PC-3 (cell line): ENCODE results near the gene EPHB2.

Experiments
- EZH2 ChIP-seq: fragments of 300-600 bp; sonication (generic); IDR thresholded peaks from one replicate; pipeline ENCODE4 v1.6.1; 2017; ENCODE audit warnings: antibody characterized with exemption, mild to moderate bottlenecking, low read length; ENCODE audit not compliant: unreplicated experiment
- EZH2phosphoT487 ChIP-seq: fragments of 300-600 bp; sonication (generic); IDR thresholded peaks from 2 replicates; pipeline ENCODE4 v1.6.1; 2018; ENCODE audit warnings: mild to moderate bottlenecking, antibody characterized with exemption, low read length, borderline replicate concordance
- TF ChIP-seq, protein P1 (sequence below): fragments of 300-600 bp; sonication (generic); conservative IDR thresholded peaks from 2 replicates; pipeline ENCODE4 v1.5.1; 2017; ENCODE audit warnings: antibody characterized with exemption, low read depth, mild to moderate bottlenecking, low read length

DNA sequence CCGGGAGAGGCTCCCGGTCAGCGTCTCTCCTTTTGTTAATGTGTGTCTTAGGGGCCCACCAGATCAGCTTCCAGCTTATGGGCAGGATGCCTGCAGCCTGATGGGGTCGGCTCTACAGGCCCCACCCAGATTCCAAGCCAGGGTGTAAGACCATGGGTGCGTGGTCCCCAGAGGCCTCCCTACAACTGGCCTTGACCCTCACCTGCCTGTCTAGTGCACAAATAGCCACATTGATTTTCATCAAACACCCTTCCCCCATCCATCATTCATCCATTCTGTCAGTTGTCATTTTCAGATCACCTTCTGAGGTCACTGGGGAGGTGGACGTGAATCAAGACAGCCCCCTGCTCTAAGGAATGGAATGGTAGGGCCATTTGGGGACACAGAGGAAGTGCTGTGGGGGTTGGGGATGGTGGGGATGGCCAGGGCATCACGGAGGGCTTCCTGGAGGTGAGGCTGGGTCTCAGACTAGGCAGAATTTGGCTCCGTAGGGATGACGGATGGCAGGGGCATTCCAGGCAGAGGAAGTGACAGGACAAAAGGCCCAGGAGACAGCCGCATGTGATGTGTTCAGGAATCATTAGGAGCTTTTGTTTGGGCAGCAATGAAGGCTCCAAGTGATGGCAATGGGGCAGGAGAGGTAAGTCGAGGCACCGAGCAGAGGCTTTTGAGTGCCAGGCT is 118.8 kb downstream of the EPHB2 start:
- TF ChIP-seq EZH2 (no peak), EZH2phosphoT487 (no peak)
- TF ChIP-seq, protein P1, sequence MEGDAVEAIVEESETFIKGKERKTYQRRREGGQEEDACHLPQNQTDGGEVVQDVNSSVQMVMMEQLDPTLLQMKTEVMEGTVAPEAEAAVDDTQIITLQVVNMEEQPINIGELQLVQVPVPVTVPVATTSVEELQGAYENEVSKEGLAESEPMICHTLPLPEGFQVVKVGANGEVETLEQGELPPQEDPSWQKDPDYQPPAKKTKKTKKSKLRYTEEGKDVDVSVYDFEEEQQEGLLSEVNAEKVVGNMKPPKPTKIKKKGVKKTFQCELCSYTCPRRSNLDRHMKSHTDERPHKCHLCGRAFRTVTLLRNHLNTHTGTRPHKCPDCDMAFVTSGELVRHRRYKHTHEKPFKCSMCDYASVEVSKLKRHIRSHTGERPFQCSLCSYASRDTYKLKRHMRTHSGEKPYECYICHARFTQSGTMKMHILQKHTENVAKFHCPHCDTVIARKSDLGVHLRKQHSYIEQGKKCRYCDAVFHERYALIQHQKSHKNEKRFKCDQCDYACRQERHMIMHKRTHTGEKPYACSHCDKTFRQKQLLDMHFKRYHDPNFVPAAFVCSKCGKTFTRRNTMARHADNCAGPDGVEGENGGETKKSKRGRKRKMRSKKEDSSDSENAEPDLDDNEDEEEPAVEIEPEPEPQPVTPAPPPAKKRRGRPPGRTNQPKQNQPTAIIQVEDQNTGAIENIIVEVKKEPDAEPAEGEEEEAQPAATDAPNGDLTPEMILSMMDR = no peak
